Hepatocyte (in vitro differentiated cells): Measurements from ENCODE around the gene MRNIP.

Source experiments
- EZH2 ChIP-seq: fragments of 200-600 bp; sonication (generic); IDR thresholded peaks from 2 replicates; pipeline ENCODE4 v1.6.1; 2016; ENCODE audit warnings: antibody characterized with exemption, mild to moderate bottlenecking, borderline replicate concordance
- EZH2phosphoT487 ChIP-seq: fragments of 200-600 bp; sonication (generic); IDR thresholded peaks from one replicate; pipeline ENCODE4 v1.6.1; 2018; ENCODE audit warnings: antibody characterized with exemption, mild to moderate bottlenecking, low read depth, moderate library complexity; ENCODE audit not compliant: unreplicated experiment, severe bottlenecking
- TF ChIP-seq, protein P1 (sequence below): fragments of 200-600 bp; sonication (generic); IDR thresholded peaks from 2 replicates; pipeline ENCODE4 v1.5.1; 2016; ENCODE audit warnings: antibody characterized with exemption, mild to moderate bottlenecking; ENCODE audit not compliant: poor library complexity

DNA sequence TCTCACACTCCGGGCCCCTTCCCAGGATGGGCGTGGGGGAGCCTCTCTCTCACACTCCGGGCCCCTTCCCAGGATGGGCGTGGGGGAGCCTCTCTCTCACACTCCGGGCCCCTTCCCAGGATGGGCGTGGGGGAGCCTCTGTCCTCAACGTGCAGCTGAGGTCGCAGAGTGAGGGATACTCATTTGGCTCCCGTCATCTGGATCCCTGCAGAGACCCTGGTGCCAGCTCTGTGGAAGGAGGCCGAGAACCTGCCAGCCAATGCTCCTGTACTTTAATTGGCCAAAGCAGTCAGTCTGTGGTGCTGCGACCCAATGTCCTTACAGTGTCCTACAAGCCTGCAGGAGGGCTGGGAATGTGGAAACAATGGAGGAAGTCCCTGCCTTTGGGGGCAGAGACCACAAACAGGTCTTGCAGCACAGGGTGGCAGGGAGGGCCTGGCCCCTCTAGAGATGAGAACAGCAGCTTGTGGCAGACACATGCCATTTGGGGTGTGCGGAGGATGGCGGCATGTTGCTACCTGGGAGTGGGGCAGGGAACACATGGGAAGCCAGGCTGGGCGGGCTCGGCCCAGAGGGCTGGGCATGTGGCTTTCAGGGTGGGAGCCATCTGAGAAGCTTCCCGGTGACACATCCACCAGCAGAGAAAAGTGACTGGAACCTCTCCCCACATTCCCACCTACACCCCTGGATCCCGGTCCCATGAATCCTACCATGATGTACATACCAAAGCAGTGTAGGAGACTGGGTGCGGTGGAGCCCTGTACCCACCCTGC lies 13.6 kb upstream of the MRNIP start:
- TF ChIP-seq, protein P1, sequence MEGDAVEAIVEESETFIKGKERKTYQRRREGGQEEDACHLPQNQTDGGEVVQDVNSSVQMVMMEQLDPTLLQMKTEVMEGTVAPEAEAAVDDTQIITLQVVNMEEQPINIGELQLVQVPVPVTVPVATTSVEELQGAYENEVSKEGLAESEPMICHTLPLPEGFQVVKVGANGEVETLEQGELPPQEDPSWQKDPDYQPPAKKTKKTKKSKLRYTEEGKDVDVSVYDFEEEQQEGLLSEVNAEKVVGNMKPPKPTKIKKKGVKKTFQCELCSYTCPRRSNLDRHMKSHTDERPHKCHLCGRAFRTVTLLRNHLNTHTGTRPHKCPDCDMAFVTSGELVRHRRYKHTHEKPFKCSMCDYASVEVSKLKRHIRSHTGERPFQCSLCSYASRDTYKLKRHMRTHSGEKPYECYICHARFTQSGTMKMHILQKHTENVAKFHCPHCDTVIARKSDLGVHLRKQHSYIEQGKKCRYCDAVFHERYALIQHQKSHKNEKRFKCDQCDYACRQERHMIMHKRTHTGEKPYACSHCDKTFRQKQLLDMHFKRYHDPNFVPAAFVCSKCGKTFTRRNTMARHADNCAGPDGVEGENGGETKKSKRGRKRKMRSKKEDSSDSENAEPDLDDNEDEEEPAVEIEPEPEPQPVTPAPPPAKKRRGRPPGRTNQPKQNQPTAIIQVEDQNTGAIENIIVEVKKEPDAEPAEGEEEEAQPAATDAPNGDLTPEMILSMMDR: no peak
- TF ChIP-seq EZH2 (no peak), EZH2phosphoT487 (no peak)
